Measurements from ENCODE around the gene DZANK1. TPM values are rescaled to one million over a fixed set of nuclear protein-coding genes. Genes with fewer than 3 reads are reported as not detected.

The DZANK1 gene
- total and polyA plus RNA-seq, 2 experiments from 2014 or later: 7.9 to 8.3 TPM

- Histone ChIP-seq H4K20me1 (replicated peaks; ENCODE audit: insufficient read depth) (no peaks in the 10 kb centered on the region), H3K4me3 (no peak overlapping the region), H2AFZ (no peak overlapping the region), H3K9me2 (ENCODE audit: insufficient read depth) (no peaks in the 10 kb centered on the region), H3K79me2 (replicated peaks; ENCODE audit: insufficient read depth) (peaks cover 25% of the 10 kb centered on the region), H3K27me3 (ENCODE audit: insufficient read depth) (no peaks in the 10 kb centered on the region), H3K27ac (ENCODE audit: low read depth) (no peak overlapping the region), H3F3A (replicated peaks; ENCODE audit: low read depth) (peaks cover 7% of the 10 kb centered on the region; the same call in 1 of the 2 replicates), H3K4me2 (no peak overlapping the region), H3K36me3 (ENCODE audit: insufficient read depth) (peaks cover 49% of the 10 kb centered on the region), H3K4me1 (ENCODE audit: insufficient read depth) (peaks cover 7% of the 10 kb centered on the region)
- H3K4me3 Mint-ChIP-seq: no peak overlapping the region
- peaks cover 54% of the 10 kb centered on the region for H3K36me3 Mint-ChIP-seq (ENCODE audit: low read depth)
- no peaks in the 10 kb centered on the region for H3K9me3 Mint-ChIP-seq
- ATAC-seq (no peak), DNase-seq (ENCODE audit: low spot score) (no peak)
- no peak overlapping the region for H3K27ac Mint-ChIP-seq
- H3K27me3 Mint-ChIP-seq (ENCODE audit: insufficient read depth, low read depth, poor library complexity): peaks cover 8% of the 10 kb centered on the region
- H3K4me1 Mint-ChIP-seq: peaks cover 11% of the 10 kb centered on the region
- no peak for TF ChIP-seq NANOG (IDR thresholded peaks at IDR 0.05; ENCODE audit: borderline replicate concordance)
- no peak for TF ChIP-seq STAT1 (IDR thresholded peaks at IDR 0.05; ENCODE audit: unreplicated experiment)
- no peak for TF ChIP-seq ETS1 (IDR thresholded peaks at IDR 0.05)
- TF ChIP-seq CREB1 (CRISPR knock-in tag; IDR thresholded peaks at IDR 0.05; ENCODE audit: low read depth): no peak
- no peak for TF ChIP-seq CTCF (conservative IDR thresholded peaks at IDR 0.05; ENCODE audit: low read depth in 2 of 2)
- no peak for TF ChIP-seq POLR2AphosphoS5 (IDR thresholded peaks at IDR 0.05; ENCODE audit: low read depth)
- no peak for TF ChIP-seq JUNB (IDR thresholded peaks at IDR 0.05; ENCODE audit: unreplicated experiment)
- TF ChIP-seq ZNF114 (CRISPR knock-in tag; IDR thresholded peaks at IDR 0.05): no peak
- TF ChIP-seq EZH2 (IDR thresholded peaks at IDR 0.05; ENCODE audit: low read depth, unreplicated experiment): no peak
- no peak for TF ChIP-seq ZNF462 (CRISPR knock-in tag; IDR thresholded peaks at IDR 0.05)
- TF ChIP-seq REST (IDR thresholded peaks at IDR 0.05; ENCODE audit: unreplicated experiment): no peak
- no peak for TF ChIP-seq EZH2phosphoT487 (IDR thresholded peaks at IDR 0.05; ENCODE audit: unreplicated experiment)
- TF ChIP-seq ZNF331 (CRISPR knock-in tag; IDR thresholded peaks at IDR 0.05; ENCODE audit: low read depth): no peak
Measured at GRCh38 chr20:18511571-18511970, 44.7 kb upstream of the DZANK1 start.
